ENCODE data around the gene DNAH11.

DNAH11 gene

GRCh38 chr7:21943436-21943835 is 400.6 kb downstream of the DNAH11 start:
- no peaks in the 10 kb centered on the region for H3K9me3 ChIP-seq (ENCODE audit: insufficient read depth, low read depth, low read length)
- no peaks in the 10 kb centered on the region for H3K27me3 ChIP-seq (ENCODE audit: insufficient read depth, low read length)
- H3K27ac ChIP-seq (ENCODE audit: low read length): no peak overlapping the region
- peaks cover 28% of the 10 kb centered on the region for H3K36me3 ChIP-seq (ENCODE audit: insufficient read depth, low read depth, low read length)
- peak overlapping the region; percentile 39; the same call in 1 of the 2 replicates for H3K9ac ChIP-seq (ENCODE audit: low read depth, low read length)
- peaks cover 44% of the 10 kb centered on the region for H3K4me1 ChIP-seq (ENCODE audit: insufficient read depth, low read length)
- H3K4me3 ChIP-seq (ENCODE audit: low read length): peak overlapping the region; percentile 87

- H3K27ac ChIP-seq (ENCODE audit: low read length): no peak overlapping the region
- H3K4me1 ChIP-seq (ENCODE audit: insufficient read depth, low read length): peaks cover 35% of the 10 kb centered on the region
- H3K36me3 ChIP-seq (ENCODE audit: insufficient read depth, low read depth, low read length): peaks cover 16% of the 10 kb centered on the region
- H3K4me3 ChIP-seq (ENCODE audit: low read length): peak overlapping the region; percentile 87
- H3K9me3 ChIP-seq (ENCODE audit: insufficient read depth, low read depth, low read length): no peaks in the 10 kb centered on the region
- peak overlapping the region; percentile 82 for H3K9ac ChIP-seq (ENCODE audit: low read depth, low read length)
- no peaks in the 10 kb centered on the region for H3K27me3 ChIP-seq (ENCODE audit: insufficient read depth, low read length)
These were observed 402.0 kb downstream of the DNAH11 start for GRCh38 chr7:21944616-21945453.

- Histone ChIP-seq H3K27me3 (ENCODE audit: insufficient read depth, low read length) (no peaks in the 10 kb centered on the region), H3K9me3 (ENCODE audit: insufficient read depth, low read depth, low read length) (no peaks in the 10 kb centered on the region), H3K4me3 (ENCODE audit: low read length) (peak within 1 kb of the TSS; percentile 87), H3K9ac (ENCODE audit: low read depth, low read length) (peak within 1 kb of the TSS; percentile 82), H3K27ac (ENCODE audit: low read length) (peak within 1 kb of the TSS; percentile 70), H3K36me3 (ENCODE audit: insufficient read depth, low read depth, low read length) (peaks cover 16% of the 10 kb centered on the region; the same call in 1 of the 2 replicates), H3K4me1 (ENCODE audit: insufficient read depth, low read length) (peaks cover 27% of the 10 kb centered on the region)
These were observed 402.8 kb downstream of the DNAH11 start, which contains the start of gene CDCA7L for GRCh38 chr7:21945454-21946221. Gene CDCA7L, minus strand, starts transcription at chr7:21945899. Its CDS starts 95 bp downstream, at chr7:21945804.

- Histone ChIP-seq H3K27me3 (ENCODE audit: insufficient read depth, low read length) (no peaks in the 10 kb centered on the region), H3K9me3 (ENCODE audit: insufficient read depth, low read depth, low read length) (no peaks in the 10 kb centered on the region), H3K4me1 (ENCODE audit: insufficient read depth, low read length) (peaks cover 27% of the 10 kb centered on the region), H3K4me3 (ENCODE audit: low read length) (peak overlapping the region; percentile 87; the same call in 1 of the 2 replicates), H3K27ac (ENCODE audit: low read length) (peak overlapping the region; percentile 70), H3K9ac (ENCODE audit: low read depth, low read length) (peak overlapping the region; percentile 82), H3K36me3 (ENCODE audit: insufficient read depth, low read depth, low read length) (peaks cover 16% of the 10 kb centered on the region; the same call in 1 of the 2 replicates)
These were observed 403.4 kb downstream of the DNAH11 start for GRCh38 chr7:21946222-21946709.

- no peaks in the 10 kb centered on the region for H3K9me3 ChIP-seq (ENCODE audit: insufficient read depth, low read depth, low read length)
- no peaks in the 10 kb centered on the region for H3K27me3 ChIP-seq (ENCODE audit: insufficient read depth, low read length)
- peaks cover 19% of the 10 kb centered on the region for H3K4me1 ChIP-seq (ENCODE audit: insufficient read depth, low read length)
- H3K36me3 ChIP-seq (ENCODE audit: insufficient read depth, low read depth, low read length): peaks cover 16% of the 10 kb centered on the region; the same call in 1 of the 2 replicates
- no peak overlapping the region for H3K27ac ChIP-seq (ENCODE audit: low read length)
- no peak overlapping the region for H3K9ac ChIP-seq (ENCODE audit: low read depth, low read length)
- no peak overlapping the region for H3K4me3 ChIP-seq (ENCODE audit: low read length)
These were observed 404.2 kb downstream of the DNAH11 start for GRCh38 chr7:21947056-21947455.

GRCh38 chr7:21947946-21948345 is 405.1 kb downstream of the DNAH11 start:
- no peak overlapping the region for H3K27ac ChIP-seq (ENCODE audit: low read length)

GRCh38 chr7:21948364-21948763 is 405.5 kb downstream of the DNAH11 start:
- Histone ChIP-seq H3K9me3 (ENCODE audit: insufficient read depth, low read depth, low read length) (no peaks in the 10 kb centered on the region), H3K27ac (ENCODE audit: low read length) (no peak overlapping the region), H3K4me3 (ENCODE audit: low read length) (no peak overlapping the region), H3K36me3 (ENCODE audit: insufficient read depth, low read depth, low read length) (peaks cover 5% of the 10 kb centered on the region; the same call in 1 of the 2 replicates), H3K4me1 (ENCODE audit: insufficient read depth, low read length) (peaks cover 8% of the 10 kb centered on the region; the same call in 1 of the 2 replicates), H3K27me3 (ENCODE audit: insufficient read depth, low read length) (no peaks in the 10 kb centered on the region), H3K9ac (ENCODE audit: low read depth, low read length) (no peak overlapping the region)

More at GRCh38 chr7:21947946-21948345, 405.1 kb downstream of the DNAH11 start:
- Histone ChIP-seq H3K4me3 (ENCODE audit: low read length) (no peak overlapping the region), H3K27me3 (ENCODE audit: insufficient read depth, low read length) (no peaks in the 10 kb centered on the region), H3K9me3 (ENCODE audit: insufficient read depth, low read depth, low read length) (no peaks in the 10 kb centered on the region), H3K9ac (ENCODE audit: low read depth, low read length) (no peak overlapping the region), H3K36me3 (ENCODE audit: insufficient read depth, low read depth, low read length) (peaks cover 9% of the 10 kb centered on the region; the same call in 1 of the 2 replicates), H3K4me1 (ENCODE audit: insufficient read depth, low read length) (peaks cover 12% of the 10 kb centered on the region)

- Histone ChIP-seq H3K27ac (ENCODE audit: low read length) (no peak overlapping the region), H3K9me3 (ENCODE audit: insufficient read depth, low read depth, low read length) (no peaks in the 10 kb centered on the region)
These were observed 406.2 kb downstream of the DNAH11 start for GRCh38 chr7:21948887-21949540.

More at GRCh38 chr7:21948887-21949540, 406.2 kb downstream of the DNAH11 start:
- Histone ChIP-seq H3K4me1 (ENCODE audit: insufficient read depth, low read length) (peaks cover 3% of the 10 kb centered on the region; the same call in 1 of the 2 replicates), H3K4me3 (ENCODE audit: low read length) (no peak overlapping the region), H3K9ac (ENCODE audit: low read depth, low read length) (no peak overlapping the region), H3K36me3 (ENCODE audit: insufficient read depth, low read depth, low read length) (no peaks in the 10 kb centered on the region), H3K27me3 (ENCODE audit: insufficient read depth, low read length) (no peaks in the 10 kb centered on the region)
